HUDEP-2 (cell line): ENCODE measurements around the gene SLIT1.
"Not testable (repeated sequence)": the region's sequence is repeated elsewhere in the genome, so short reads cannot be mapped to it uniquely, and the experiment has no call there.

Experiments
- DNase-seq, 76 experiments: peaks; one replicate each; lab custom pipeline; 2025; ENCODE audit not compliant: unreplicated experiment in 76 of 76; lab: John Stamatoyannopoulos, UW

Gene SLIT1

DNA sequence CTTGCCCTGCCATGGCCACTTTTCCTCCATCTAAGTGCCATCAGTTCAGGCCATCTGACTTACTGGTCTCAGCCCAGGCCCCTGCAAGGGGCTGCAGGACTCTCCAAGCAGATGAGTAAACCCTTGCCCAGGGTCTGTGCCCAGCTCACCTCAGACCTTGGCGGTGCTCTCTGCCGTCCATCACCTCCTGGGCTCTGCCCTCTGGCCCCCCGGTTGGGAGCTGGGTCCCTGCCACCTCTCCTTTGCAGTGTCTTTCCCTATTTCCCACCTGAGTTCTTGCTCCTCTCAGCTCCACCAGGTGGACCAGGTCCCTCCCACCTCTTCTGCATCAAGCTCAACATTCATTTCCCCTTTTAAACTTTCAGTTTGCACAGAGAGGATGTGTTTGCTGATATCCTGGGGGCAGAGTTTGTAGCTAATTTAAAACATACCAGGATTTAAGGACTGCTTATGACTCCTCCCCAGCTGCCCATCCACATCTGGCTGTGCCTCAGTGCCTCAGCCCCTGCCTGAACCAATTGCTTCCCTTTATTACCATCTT, 135.5 kb downstream of the SLIT1 start:
- DNase-seq: no peak

DNA sequence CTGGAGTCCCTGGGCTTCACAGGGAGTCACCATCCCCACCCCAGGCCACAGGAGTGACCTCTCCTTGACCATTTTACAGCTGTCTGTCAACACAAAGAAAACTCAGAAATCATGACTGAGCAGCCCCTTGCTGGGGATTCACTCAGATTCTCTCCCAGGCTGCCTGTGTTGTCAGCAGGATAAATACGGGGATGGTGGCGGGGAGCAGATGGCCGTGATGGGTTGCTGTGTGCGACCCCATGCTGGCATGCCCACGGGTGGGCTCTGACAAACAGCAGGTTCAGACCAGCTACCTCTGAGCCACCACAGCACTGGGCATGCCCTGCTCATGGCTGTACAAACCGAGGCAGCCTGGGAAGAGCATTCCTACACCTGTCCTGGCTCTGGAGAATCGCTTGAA, 136.1 kb downstream of the SLIT1 start:
- no peak for DNase-seq

DNA sequence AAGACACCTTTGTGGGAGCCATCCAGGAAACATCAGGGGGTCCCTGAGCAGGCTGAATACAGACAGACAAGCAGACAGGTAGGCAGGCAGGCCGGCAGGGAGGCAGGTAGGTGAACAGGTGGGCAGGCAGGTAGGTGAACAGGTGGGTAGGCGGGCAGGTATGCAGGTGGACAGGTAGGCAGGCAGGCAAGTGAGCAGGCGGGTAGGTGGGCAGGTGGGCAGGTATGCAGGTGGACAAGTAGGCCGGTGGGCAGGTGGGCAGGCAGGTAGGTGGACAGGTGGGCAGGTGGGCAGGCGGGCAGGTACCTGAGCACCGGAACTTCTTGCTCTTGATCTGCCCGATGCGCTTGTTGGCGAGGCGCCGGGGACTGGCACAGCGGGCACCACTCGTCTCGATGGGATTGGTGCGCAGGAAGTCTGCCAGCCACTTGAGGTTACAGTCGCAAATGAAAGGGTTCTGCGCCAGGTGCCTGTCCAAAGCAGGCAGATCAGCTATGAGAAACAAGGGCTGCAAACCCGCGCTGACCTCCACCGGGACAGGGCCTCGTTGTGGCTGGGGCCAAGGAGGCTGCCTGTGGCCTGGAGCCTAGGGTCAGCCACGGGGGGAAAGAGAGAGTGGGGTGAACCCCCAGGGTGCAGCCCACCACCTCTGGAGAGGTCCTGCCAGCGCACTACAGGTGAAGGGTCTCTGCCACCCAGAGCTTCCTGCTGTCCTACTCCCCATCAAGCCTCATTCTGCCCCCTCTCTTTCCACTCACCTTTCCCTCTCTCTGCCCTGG, 136.9 kb downstream of the SLIT1 start:
- DNase-seq: no peak

DNA sequence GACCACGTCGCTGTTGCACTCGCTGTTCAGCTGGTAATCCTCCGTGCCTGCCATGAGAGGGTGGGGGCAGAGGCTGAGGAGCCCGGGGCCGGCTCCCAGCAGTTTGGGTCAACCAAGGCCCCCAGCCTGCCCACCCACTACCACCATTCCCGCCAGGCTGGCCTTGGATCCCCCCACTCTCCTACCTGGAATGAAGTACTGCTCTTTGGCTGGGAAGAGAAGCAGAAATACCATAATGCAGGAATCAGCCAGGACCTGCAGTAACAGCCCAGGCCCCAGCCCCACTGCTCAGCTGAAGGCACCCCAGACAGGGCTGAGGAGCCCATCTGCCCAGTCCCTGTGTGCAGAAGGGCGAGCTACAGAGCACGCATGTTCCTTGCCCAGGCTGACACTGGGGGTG, 138.0 kb downstream of the SLIT1 start:
- no peak for DNase-seq

DNA sequence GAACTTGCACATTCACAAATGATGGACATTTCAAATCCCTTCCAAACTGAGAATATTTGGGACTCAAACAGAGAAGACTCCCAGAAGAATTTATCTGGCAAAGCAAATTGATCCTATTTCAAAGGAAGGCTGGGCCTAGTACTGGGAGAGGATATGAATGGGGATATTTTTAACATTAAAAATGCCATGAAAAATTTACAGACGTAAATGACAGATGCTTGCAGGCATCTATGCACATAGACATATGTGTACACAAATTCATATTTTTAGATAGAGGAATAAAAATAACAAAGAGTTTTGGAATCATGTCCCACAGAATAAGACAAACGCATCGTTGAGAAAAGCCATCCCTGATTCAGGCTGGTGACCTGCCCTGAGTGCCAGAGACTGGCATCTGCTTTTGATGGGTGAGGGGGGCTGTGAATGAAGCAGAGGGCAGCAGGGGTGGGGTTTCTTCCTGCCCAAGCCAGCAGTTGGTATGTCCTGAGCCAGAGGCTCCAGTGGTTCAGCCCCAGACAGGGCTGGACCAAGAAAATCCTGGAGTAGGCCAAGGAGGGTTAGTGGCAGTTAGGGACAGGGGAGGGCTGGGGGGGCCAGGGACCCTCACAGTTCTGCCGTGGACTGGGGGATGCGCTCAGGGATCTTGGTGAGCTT, 138.5 kb downstream of the SLIT1 start:
- no peak for DNase-seq

DNA sequence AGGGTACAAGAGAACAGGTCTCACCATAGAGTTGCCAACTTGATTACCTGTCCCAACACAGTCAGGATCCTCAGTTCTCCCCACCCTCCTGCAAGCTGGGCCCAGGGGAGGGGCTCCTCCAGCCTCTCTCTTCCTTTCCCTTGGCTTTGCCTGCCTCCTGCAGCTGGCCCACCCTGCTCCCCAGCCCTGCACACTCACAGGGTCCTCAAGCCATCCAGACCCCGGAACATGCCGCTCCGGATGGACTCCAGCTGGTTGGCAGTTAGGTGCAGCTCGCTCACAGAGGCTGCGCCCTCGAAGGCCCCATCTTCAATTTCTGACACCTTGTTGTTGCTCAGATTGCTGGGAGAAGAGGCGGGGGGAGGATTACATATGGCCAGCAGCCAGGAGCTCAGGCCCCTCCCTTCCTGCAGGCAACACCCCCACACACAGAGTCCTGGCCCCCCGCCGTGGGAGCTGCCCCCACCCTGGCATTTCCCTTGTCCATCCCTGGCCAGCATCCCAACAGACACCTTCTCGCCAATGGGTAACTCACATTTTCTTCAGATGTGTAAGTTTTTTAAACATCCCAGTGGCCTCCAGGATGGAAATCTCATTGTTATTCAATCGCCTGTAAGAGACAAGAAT, 139.2 kb downstream of the SLIT1 start:
- DNase-seq: no peak

DNA sequence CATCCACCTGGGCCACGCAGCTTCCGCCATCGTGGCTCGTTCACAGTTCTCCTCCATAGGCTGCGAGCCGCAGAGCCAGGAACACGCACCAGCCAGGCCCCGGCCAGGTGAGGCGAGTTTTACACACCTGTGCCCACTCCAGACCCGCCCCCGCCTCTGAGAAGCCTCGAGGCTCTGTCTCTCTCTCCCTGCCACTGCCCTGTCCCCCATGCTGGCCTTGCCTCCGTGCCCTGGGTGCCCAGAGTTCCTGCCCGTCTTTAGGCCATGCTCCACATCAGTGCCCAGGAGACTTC, 142.2 kb downstream of the SLIT1 start:
- no peak for DNase-seq

DNA sequence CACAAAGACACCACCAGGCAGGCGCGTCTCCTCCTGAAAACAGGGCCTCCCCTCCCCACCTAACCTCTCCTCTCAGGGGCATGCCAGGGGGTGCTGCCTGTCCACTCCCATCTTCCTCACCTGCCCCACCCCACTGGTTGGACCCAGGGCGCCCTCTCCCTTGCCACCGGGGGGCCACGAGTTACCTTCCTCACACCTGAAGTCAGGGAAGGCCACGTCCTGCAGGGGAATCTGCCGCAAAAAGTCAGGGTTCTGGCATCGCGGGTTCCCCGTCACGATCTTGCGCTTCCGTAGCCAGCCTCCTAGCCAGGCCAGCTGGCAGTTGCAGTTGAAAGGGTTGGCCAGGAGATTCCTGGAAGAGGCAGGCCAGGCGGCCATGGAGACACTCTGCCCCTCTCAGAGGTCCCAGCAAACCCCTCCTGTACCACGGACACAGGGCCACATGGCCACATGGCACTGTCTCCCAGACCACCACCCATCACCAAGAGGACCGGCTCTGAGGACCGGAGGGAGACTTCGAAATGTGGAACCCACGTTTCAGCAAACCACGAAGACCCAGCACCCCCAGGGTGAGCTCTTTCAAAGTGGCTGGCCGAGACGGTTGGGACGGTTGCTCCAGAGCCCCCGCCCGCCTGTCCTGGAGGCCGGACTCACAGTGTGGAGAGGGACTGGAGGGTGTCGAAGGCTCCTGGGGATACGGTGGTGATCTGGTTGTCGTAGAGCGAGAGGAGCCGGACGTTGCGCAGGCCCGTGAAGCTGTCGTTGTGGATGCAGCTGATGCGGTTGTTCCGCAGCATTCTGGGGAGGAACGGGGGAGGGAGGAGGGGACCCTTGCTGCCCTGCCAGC, 142.8 kb downstream of the SLIT1 start:
- DNase-seq: no peak

DNA sequence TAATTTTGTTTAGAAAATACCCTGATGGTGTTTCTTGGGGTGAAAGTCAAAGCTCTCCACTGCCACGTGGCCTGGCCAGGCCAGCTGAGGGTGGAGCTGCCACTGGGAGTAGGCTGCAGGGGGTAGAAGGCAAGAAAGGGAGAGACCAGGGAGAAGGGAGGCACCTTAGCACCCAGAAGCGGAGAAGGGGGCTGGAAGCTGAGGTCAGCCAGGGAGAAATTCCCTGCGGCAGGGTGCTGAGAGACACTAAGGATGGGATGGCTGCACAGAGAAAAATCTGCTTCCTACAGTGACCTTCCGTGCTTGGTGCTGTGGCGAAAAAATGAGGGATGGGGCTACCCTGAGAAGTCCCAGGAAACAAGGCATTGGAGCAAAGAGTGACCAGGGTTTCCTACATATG, 143.7 kb downstream of the SLIT1 start:
- no peak for DNase-seq

DNA sequence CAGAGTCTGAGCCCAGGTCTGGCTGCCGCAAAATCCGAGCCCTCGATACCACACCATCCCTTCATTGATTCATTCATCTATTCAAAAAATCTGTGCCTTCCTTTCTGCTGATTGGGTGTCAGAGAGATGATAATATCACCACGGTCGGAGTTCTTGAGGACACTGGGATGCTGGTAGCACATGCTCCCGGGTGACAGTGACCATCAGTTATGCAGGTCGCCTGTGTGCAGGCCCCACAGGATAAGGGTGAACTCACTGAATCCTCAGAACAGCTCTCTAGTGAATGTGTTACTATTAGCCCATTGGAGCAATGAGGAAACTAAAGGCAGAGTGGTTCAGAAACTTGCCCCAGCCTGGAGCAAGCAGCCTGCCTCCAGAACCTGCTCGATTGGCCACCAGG, 145.1 kb downstream of the SLIT1 start:
- no peak for DNase-seq

DNA sequence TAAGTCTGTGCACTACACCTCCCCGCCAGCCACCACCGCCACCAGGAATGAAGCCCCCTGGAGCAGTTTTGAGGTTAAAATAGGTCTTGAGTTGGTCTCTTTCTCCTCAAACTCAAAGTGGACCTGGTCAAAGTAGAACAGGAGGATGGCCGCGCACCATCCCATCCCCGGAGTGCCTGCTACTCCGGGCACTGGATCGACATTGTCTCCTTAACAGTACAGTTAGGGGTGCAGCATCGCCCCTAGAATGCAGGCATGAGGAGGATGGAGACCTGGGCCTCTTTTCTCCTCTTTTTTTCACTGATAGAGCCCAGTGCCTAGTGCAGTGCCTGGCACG, 145.5 kb downstream of the SLIT1 start:
- DNase-seq: no peak

DNA sequence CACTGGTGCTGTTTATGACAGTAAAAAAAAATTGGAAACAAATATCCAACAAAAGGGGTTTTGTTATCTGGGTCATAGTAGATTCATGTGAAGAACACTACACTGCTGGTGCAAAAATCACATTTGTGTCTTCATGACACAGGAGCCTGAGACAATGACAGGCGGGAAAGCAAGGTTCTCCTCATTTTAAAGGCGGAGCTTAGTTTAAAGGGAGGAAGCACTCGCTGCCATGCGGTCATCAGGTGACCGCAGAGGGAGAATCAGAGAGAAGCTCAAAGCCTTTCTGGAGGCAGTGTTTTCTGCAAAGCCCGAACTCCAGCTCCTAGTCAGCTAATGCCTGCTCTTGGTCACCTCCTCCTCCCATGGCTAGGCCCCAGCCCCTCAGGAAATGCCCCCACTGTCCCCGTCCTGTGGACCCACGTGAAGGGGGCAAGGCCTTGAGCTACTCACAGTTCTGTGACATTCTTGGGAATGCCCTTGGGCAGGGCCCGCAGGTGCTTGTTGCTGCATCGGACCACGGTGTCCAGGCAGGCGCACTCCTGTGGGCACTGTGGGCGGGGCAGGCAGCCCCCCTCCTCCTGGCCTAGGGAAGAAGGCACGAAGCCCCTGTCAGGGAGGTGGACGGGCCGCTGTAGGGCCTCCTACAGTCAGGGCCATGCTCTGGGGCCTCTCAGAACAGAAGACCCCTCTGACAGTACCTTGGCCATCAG, 146.1 kb downstream of the SLIT1 start:
- DNase-seq: no peak

DNA sequence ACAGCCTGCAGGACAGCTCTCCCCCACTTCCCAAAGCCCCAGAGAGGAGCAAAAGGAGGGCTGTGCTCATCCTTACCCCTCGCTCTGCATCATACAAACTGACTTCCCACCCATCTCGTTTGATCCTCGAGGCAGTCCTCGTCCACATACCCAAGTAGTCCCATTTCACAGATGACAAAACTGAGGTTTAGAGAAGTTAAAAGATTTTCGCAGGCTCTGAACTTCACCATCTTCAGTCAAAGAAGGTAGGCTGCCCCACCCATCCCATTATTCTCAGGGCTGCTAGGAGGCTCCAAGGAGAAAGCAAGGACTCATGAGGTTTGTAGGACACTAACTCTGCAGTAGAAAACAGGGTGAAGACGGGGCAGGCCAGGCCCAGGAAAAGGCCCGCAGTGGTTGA, 147.1 kb downstream of the SLIT1 start:
- no peak for DNase-seq

DNA sequence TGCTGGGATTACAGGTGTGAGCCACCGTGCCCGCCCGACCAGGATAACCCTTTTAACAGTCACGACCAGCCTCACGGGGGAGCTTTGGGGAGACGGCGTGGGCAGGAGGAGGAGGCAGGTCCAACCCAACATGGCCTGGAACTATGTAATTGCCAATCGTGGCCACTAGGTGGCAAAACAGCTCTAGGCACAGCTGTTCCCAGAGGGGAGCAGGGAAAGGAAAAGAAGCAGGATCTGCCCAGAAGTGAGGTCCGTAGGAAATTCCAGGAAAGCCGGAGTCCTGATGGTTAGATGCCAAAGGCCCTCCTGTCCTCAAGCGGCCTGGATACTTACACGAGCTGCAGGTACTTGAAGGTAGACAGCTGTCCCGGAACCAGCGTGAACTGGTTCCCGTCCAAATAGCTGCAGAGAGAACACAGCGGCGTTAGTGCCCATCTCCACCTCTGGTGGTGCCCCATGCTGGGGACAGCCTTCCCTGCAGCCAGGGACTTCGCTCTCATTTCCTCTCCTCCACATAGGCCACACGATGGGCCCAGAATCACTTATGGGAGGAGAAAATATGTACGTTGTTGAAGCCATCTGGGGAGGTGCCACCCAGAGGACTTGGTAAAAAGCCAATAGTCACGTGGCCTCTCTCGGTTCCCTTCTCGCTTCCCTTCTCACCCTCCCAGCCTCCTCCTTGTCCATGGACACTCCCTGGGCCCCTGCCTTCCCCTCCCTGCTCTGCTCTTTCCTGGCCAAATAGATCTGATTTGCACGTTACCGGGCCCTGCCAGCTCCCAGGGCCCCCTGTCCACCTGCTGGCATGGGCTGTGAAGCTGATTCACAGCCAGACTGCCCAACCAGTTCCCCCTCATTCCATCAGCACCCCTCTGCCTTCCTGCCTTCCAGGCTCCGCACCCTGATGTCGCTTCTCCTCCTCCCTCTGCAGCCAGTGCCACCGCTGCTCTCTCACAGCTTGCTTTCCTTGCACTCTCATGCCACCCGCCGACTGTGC, 148.1 kb downstream of the SLIT1 start:
- DNase-seq: peak in 75 of 76 experiments; percentile 11 to 86 (median 67)

DNA sequence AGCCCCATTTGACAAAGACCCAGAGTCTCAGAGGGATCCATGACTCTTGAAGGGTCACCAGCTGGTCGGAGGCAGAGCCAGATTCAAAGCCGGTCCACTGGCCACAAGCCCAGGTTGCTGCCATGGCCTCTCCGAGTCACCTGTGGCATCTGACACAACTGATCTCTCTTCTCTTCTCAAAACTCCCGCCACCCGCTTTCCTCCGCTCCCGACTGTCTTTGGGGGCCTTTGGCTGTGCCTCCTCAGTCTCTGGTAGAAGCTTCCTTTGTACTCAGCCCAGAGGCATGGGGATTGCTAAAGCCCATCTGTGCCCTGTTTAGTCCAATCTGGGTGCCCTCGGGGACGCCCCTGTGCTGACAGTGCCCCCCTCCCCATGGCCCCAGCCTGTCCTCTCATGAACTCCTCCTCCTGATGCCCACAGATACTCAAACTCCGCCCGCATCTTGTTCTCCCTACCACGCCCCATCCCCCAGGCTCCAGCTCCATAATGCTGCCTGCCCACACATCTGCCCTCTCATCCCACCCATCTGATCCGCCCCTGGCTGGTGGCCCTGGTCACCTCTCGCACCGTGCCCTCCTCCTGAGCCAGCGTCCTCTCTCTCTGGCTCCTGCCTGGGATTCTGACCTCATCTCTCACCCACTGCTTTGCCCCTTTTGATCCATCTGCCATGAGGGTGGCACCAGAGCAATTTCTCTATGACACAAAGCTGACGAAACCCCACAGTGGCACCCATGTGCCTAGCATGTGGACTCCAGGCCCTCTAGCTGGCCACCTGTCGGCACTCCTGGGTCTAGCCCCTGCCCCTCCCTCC, 150.6 kb downstream of the SLIT1 start:
- DNase-seq: no peak

DNA sequence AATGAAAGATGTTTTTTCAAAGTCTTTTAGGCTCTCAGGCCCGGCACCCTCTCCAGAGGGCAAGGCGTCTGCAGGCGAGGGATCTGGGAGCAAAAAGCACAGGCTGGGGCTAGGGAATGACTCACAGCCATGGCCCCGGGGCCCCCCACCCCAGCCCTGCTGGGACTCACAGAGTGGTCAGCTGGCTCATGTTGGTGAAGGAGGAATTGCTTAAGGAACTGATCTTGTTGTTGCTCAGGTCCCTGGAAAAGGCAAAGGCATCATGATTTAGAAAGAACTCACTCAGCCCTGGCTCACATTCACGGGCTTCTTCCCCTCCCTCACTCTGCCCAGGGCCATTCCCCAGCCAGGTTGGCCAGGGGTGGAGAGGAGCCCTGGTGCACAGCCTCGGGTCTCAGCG, 151.5 kb downstream of the SLIT1 start:
- DNase-seq: no peak

DNA sequence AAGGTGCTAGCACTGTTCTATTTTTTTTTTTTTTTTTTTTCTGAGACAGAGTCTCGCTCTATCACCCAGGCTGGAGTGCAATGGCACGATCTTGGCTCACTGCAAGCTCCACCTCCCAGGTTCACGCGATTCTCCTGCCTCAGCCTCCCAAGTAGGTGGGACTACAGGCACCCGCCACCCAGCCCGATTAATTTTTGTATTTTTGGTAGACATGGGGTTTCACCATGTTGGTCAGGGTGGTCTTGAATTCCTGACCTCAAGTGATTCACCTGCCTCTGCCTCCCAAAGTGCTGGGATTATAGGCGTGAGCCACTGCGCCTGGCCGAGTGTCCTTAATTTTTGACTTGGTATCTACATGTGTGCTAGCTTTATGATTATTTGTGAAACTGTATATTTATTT, 151.9 kb downstream of the SLIT1 start:
- DNase-seq: not testable (repeated sequence)

DNA sequence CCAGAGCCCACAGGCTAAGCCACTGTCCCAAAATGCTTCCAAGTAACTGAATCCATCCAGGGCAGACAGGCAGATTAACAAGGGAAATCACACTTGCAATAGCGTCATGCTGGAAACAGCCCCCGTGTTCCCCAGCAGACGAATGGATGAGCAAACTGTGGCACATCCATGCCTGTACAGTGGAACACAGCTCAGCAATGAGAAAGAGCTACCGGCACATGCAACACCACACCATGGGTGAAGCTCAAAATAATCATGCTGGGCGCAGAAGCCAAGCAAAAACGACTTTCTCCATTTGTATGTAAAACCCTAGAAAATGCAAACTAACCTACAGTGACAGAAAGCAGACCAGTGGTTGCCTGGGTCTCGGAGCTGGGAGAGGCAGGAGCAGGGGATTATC, 153.1 kb downstream of the SLIT1 start:
- no peak for DNase-seq

DNA sequence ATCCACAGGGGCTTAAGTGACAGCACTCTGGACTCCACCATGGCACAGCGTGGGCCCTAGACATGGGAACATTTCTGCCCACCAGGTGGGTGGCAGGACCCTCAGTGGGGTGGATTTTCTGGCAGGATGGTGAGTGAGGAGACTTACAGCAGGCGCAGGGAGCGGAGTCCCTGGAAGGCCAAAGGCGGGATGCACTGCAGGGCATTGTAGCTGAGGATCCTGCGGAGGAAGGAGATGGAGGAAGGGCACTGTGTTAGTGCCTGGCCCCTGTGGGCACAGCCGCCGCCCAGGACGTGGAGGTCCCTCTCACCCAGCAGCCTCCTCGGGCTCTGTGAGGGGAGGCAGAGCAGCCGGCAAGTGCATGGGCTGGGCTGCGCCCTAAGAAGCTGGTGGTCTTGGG, 154.3 kb downstream of the SLIT1 start:
- DNase-seq: no peak
